Measurements from ENCODE around the gene RAPGEF1.

Gene RAPGEF1

DNA sequence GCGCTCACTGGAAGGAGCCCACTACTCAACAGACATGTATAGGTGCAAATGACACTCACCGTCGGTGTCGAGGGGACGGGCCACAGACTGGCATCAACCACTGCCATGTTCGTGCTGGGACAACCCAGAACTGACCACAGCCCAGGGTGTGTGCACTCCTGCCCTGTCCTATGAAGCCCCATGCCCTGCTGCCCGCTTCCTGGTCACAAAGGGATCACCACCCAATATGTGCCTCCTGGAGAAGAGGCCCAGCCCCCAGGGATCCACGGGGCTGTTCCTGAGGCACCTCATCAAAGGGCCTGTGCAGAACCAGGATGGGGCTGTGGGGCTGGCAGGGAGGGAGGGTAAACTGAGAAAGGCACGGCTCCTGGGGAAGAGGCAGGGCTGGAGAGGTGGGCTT, 151.5 kb downstream of the RAPGEF1 start:
- no peak overlapping the region for H3K4me3 ChIP-seq (replicated peaks; ENCODE audit: insufficient read depth, low read length)

GRCh38 chr9:131587906-131588305, 152.0 kb downstream of the RAPGEF1 start:
- no peak for DNase-seq (ENCODE audit: low read depth in 1 of 2, low spot score in 1 of 2)
- Histone ChIP-seq H3K27ac (replicated peaks) (no peak overlapping the region), H3K4me3 (replicated peaks; ENCODE audit: insufficient read depth, low read length) (no peak overlapping the region), H3K27me3 (ENCODE audit: insufficient read depth, poor library complexity, severe bottlenecking) (no peaks in the 10 kb centered on the region)
- TF ChIP-seq GABPA (IDR thresholded peaks at IDR 0.05; ENCODE audit: low read depth) (no peak), POLR2AphosphoS5 (IDR thresholded peaks at IDR 0.05; ENCODE audit: low read depth) (no peak), SPI1 (IDR thresholded peaks at IDR 0.05; ENCODE audit: borderline replicate concordance, low read depth) (no peak), CTCF (IDR thresholded peaks at IDR 0.05; ENCODE audit: insufficient read depth, low read length) (no peak), REST (IDR thresholded peaks at IDR 0.05; ENCODE audit: insufficient replicate concordance, low read depth) (no peak)

More for the DNA sequence above, 151.5 kb downstream of the RAPGEF1 start:
- TF ChIP-seq SPI1 (IDR thresholded peaks at IDR 0.05; ENCODE audit: borderline replicate concordance, low read depth), result no peak
- H3K27ac ChIP-seq (replicated peaks), result no peak overlapping the region
- H3K27me3 ChIP-seq (ENCODE audit: insufficient read depth, poor library complexity, severe bottlenecking), result no peaks in the 10 kb centered on the region
- DNase-seq (ENCODE audit: low read depth in 1 of 2, low spot score in 1 of 2), result no peak

GRCh38 chr9:131587331-131587730, 152.5 kb downstream of the RAPGEF1 start:
- H3K4me3 ChIP-seq (replicated peaks; ENCODE audit: insufficient read depth, low read length), result no peak overlapping the region
- H3K27ac ChIP-seq (replicated peaks), result no peak overlapping the region
- DNase-seq (ENCODE audit: low read depth in 1 of 2, low spot score in 1 of 2), result no peak
- TF ChIP-seq SPI1 (IDR thresholded peaks at IDR 0.05; ENCODE audit: borderline replicate concordance, low read depth) (no peak), POLR2AphosphoS5 (IDR thresholded peaks at IDR 0.05; ENCODE audit: low read depth) (no peak), REST (IDR thresholded peaks at IDR 0.05; ENCODE audit: insufficient replicate concordance, low read depth) (no peak)
- no peaks in the 10 kb centered on the region for H3K27me3 ChIP-seq (ENCODE audit: insufficient read depth, poor library complexity, severe bottlenecking)

DNA sequence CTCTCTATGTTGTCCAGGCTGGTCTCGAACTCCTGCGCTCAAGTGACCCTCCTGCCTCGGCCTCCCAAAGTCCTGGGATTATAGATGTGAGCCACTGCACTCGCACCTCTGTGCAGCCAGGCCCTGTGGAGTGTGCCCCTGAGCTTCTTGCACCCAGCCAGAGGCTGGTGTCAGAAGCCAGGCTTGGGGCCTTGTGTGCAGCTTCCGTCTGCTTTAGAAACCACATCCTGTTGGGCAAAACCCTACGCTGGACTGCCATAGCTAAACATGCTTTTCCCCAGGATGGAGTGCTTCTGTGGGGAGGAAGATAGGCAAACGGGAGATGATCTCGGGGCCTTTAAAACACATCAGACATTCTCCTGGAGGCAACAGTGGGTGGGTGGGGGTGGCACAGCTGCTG, 154.5 kb downstream of the RAPGEF1 start:
- DNase-seq (ENCODE audit: low read depth in 1 of 2, low spot score in 1 of 2), result peak; percentile 69 to 94
- Histone ChIP-seq H3K27ac (replicated peaks) (peak overlapping the region; percentile 87), H3K4me3 (replicated peaks; ENCODE audit: insufficient read depth, low read length) (no peak overlapping the region), H3K27me3 (ENCODE audit: insufficient read depth, poor library complexity, severe bottlenecking) (no peaks in the 10 kb centered on the region)
- TF ChIP-seq GABPA (IDR thresholded peaks at IDR 0.05; ENCODE audit: low read depth), result peak; percentile 85
- TF ChIP-seq CTCF (IDR thresholded peaks at IDR 0.05; ENCODE audit: insufficient read depth, low read length), result no peak
- TF ChIP-seq SPI1 (IDR thresholded peaks at IDR 0.05; ENCODE audit: borderline replicate concordance, low read depth), result peak; percentile 3; the same call in 1 of the 2 replicates
- TF ChIP-seq REST (IDR thresholded peaks at IDR 0.05; ENCODE audit: insufficient replicate concordance, low read depth), result peak; percentile 26
- TF ChIP-seq POLR2AphosphoS5 (IDR thresholded peaks at IDR 0.05; ENCODE audit: low read depth), result peak; percentile 69
